ENCODE measurements around the gene TEX52. TPM values are rescaled to one million over a fixed set of nuclear protein-coding genes. Genes with fewer than 3 reads are reported as not detected.

The TEX52 gene
- polyA plus RNA-seq, 1 donor from 2014 or later: not detected

Other genes starting within 250 kb of the TEX52 start
- 102 and 112 TPM in 2 replicates for gene FKBP4, start 62.1 kb downstream of the TEX52 start, polyA plus RNA-seq
- 21.6 and 22.2 TPM in 2 replicates for gene ITFG2, start 44.4 kb downstream of the TEX52 start, polyA plus RNA-seq
- gene NRIP2, start 22.0 kb downstream of the TEX52 start, polyA plus RNA-seq: not detected in 2 replicates
- 0.31 and 0.56 TPM in 2 replicates for gene FOXM1, start 20.1 kb upstream of the TEX52 start, polyA plus RNA-seq
- 84.2 and 85.8 TPM in 2 replicates for gene RHNO1, start 20.2 kb upstream of the TEX52 start, polyA plus RNA-seq
- gene TULP3, start 33.9 kb upstream of the TEX52 start, polyA plus RNA-seq: 6.5 and 9.3 TPM in 2 replicates
- gene TEAD4, start 102.4 kb upstream of the TEX52 start, polyA plus RNA-seq: 1.5 and 1.6 TPM in 2 replicates
- 10.7 and 11.9 TPM in 2 replicates for gene TSPAN9, start 220.3 kb upstream of the TEX52 start, polyA plus RNA-seq